ENCODE data around the gene MGLL.

- TF ChIP-seq CTCF (IDR thresholded peaks at IDR 0.05; ENCODE audit: insufficient read depth, low read length) = no peak
- TF ChIP-seq POLR2AphosphoS5 (IDR thresholded peaks at IDR 0.05; ENCODE audit: low read depth) = no peak
- TF ChIP-seq SPI1 (IDR thresholded peaks at IDR 0.05; ENCODE audit: borderline replicate concordance, low read depth) = no peak
- TF ChIP-seq REST (IDR thresholded peaks at IDR 0.05; ENCODE audit: insufficient replicate concordance, low read depth) = no peak
Observed at GRCh38 chr3:127730666-127731295, 91.5 kb downstream of the MGLL start.

Data from HL-60 (cell line).